Measurements from ENCODE around the gene AQP10. TPM values are rescaled to one million over a fixed set of nuclear protein-coding genes. Genes with fewer than 3 reads are reported as not detected.

AQP10 gene
- total and polyA plus RNA-seq, 9 of the 15 experiments (the other 6 are each of a cell fraction or from before 2014, with no cell fraction given): 0.37 to 9.7 (median 1.9) TPM

DNA sequence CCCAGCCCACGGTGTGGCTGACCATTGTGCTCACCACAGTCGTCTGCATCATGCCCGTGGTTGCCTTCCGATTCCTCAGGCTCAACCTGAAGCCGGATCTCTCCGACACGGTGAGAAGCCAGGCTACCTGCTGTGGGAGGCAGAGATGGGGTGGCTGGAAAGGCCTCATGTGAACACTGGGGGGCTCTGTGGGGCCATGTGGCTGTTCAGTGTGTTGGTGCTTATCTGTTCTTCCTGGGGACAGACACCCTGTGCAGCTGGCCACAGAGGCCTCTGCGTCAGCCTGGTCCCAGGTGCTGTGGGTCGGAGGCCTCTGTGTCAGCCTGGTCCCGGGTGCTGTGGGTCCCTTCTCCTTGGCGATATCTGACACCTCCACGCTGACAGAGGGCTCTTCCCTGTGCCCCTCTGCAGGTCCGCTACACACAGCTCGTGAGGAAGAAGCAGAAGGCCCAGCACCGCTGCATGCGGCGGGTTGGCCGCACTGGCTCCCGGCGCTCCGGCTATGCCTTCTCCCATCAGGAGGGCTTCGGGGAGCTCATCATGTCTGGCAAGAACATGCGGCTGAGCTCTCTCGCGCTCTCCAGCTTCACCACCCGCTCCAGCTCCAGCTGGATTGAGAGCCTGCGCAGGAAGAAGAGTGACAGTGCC, 27.7 kb downstream of the AQP10 start:
- Histone ChIP-seq H3K9me3 (replicated peaks; ENCODE audit: control insufficient read depth, insufficient read depth, low read depth, low read length) (no peaks in the 10 kb centered on the region), H3K36me3 (ENCODE audit: control insufficient read depth, insufficient read depth, low read length) (peaks cover 55% of the 10 kb centered on the region; the same call in 2 of the 3 replicates), H3K9ac (ENCODE audit: insufficient read depth in 1 of 2, low read depth in 2 of 2, low read length in 2 of 2) (peak overlapping the region in 1 of 2 experiments; percentile 75; a peak in 2 of 4 replicates), H3K79me2 (ENCODE audit: control insufficient read depth, insufficient read depth, low read length) (no peaks in the 10 kb centered on the region), H2AFZ (ENCODE audit: low read depth, low read length) (no peak overlapping the region), H4K20me1 (replicated peaks; ENCODE audit: control insufficient read depth, insufficient read depth, low read length) (0 out of 2 replicates have a peak, but pooled peaks cover 6% of the 10 kb centered on the region), H3K4me1 (replicated peaks in 1 of 2; ENCODE audit: control insufficient read depth in 2 of 2, insufficient read depth in 2 of 2, low read length in 2 of 2) (peaks cover 19 to 28% of the 10 kb centered on the region in 2 experiments), H3K4me3 (no peak overlapping the region), H3K27ac (ENCODE audit: extremely low read depth, low read depth, low read length) (no peak overlapping the region), H3K9me1 (ENCODE audit: control insufficient read depth, insufficient read depth, low read length) (no peaks in the 10 kb centered on the region), H3K27me3 (ENCODE audit: control insufficient read depth in 2 of 2, insufficient read depth in 2 of 2, low read length in 2 of 2) (no peaks in the 10 kb centered on the region), H3K4me2 (ENCODE audit: insufficient read depth, low read length) (no peak overlapping the region)
- FAIRE-seq: peak; percentile 75
- in situ Hi-C loops (cut with MboI): loop anchor here (5.0 kb wide), 1 partner anchor 199 kb away; no protein-coding TSS in a partner anchor
- BruUV-seq (replicated peaks): no TSS peak
- ATAC-seq: peak; percentile 85
- ChIA-PET POLR2A (interaction anchor here (0.7 kb wide), 2 partner anchors 14 to 1010 kb away, joined by 3 read pairs; no protein-coding TSS in a partner anchor), CTCF (ENCODE audit: low intra/inter-chr PET ratio) (interaction anchor here (0.8 to 1.3 kb wide), 4 partner anchors 57 to 198 kb away, joined by 3 to 4 read pairs (median 4); partner anchors contain the start of gene IL6R)
- DNase-seq (ENCODE audit: extremely low read depth in 1 of 4, low spot score in 3 of 4): peak; percentile 51 to 84 (median 66)
- WGBS (ENCODE audit: insufficient coverage, low coverage, missing lambda C conversion rate): 69% methylated on average over 26 of the region's 27 CpGs
- intact Hi-C loops (cut with micrococcal nuclease): loop anchor here (1.0 to 2.0 kb wide), 3 partner anchors 118 to 198 kb away; no protein-coding TSS in a partner anchor
- TF ChIP-seq PURB (CRISPR knock-in tag; IDR thresholded peaks at IDR 0.05; ENCODE audit: low read depth) (no peak), TAL1 (IDR thresholded peaks at IDR 0.05) (peak; percentile 15; the same call in 1 of the 2 replicates), SP1 (CRISPR knock-in tag; IDR thresholded peaks at IDR 0.05) (peak; percentile 54; the same call in 1 of the 2 replicates), ESRRA (IDR thresholded peaks at IDR 0.05; ENCODE audit: borderline replicate concordance, low read depth) (peak; percentile 26; the same call in 1 of the 2 replicates), ZFP36 (IDR thresholded peaks at IDR 0.05; ENCODE audit: low read depth, low read length, partially characterized antibody) (no peak), KDM1A (IDR thresholded peaks at IDR 0.05) (no peak), TAF1 (IDR thresholded peaks at IDR 0.05; ENCODE audit: control insufficient read depth, extremely low read depth, insufficient read depth, low read length, severe bottlenecking) (no peak), CBFA2T2 (conservative IDR thresholded peaks at IDR 0.05) (peak; percentile 75), TAF7 (tag; IDR thresholded peaks at IDR 0.05) (no peak), NFXL1 (CRISPR knock-in tag; IDR thresholded peaks at IDR 0.05) (no peak), STAG1 (CRISPR knock-in tag; IDR thresholded peaks at IDR 0.05; ENCODE audit: borderline replicate concordance) (peak; percentile 81), LEF1 (IDR thresholded peaks at IDR 0.05) (no peak), TCF3 (CRISPR knock-in tag; IDR thresholded peaks at IDR 0.05) (peak; percentile 67), IRF2 (CRISPR knock-in tag; IDR thresholded peaks at IDR 0.05) (no peak), SMC3 (conservative IDR thresholded peaks at IDR 0.05; ENCODE audit: insufficient read depth, low read depth, low read length) (peak; percentile 65), U2AF1 (optimal IDR thresholded peaks at IDR 0.05; ENCODE audit: low read depth, low read length) (no peak), CTBP1 (IDR thresholded peaks at IDR 0.05; ENCODE audit: borderline replicate concordance) (peak; percentile 60), ETV5 (CRISPR knock-in tag; IDR thresholded peaks at IDR 0.05; ENCODE audit: low read depth) (0 out of 2 replicates have a peak, but pooled peaks have one; percentile 19)
- TF ChIP-seq, protein P1, sequence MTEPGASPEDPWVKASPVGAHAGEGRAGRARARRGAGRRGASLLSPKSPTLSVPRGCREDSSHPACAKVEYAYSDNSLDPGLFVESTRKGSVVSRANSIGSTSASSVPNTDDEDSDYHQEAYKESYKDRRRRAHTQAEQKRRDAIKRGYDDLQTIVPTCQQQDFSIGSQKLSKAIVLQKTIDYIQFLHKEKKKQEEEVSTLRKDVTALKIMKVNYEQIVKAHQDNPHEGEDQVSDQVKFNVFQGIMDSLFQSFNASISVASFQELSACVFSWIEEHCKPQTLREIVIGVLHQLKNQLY (CRISPR knock-in tag; conservative IDR thresholded peaks at IDR 0.05): no peak
- TF ChIP-seq, protein P2, sequence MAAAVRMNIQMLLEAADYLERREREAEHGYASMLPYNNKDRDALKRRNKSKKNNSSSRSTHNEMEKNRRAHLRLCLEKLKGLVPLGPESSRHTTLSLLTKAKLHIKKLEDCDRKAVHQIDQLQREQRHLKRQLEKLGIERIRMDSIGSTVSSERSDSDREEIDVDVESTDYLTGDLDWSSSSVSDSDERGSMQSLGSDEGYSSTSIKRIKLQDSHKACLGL (CRISPR knock-in tag; IDR thresholded peaks at IDR 0.05; ENCODE audit: borderline replicate concordance, poor library complexity, severe bottlenecking): no peak
- TF ChIP-seq, protein P3, sequence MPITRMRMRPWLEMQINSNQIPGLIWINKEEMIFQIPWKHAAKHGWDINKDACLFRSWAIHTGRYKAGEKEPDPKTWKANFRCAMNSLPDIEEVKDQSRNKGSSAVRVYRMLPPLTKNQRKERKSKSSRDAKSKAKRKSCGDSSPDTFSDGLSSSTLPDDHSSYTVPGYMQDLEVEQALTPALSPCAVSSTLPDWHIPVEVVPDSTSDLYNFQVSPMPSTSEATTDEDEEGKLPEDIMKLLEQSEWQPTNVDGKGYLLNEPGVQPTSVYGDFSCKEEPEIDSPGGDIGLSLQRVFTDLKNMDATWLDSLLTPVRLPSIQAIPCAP (CRISPR knock-in tag; IDR thresholded peaks at IDR 0.05; ENCODE audit: borderline replicate concordance): no peak
